ENCODE results near the gene JAKMIP3.

DNA sequence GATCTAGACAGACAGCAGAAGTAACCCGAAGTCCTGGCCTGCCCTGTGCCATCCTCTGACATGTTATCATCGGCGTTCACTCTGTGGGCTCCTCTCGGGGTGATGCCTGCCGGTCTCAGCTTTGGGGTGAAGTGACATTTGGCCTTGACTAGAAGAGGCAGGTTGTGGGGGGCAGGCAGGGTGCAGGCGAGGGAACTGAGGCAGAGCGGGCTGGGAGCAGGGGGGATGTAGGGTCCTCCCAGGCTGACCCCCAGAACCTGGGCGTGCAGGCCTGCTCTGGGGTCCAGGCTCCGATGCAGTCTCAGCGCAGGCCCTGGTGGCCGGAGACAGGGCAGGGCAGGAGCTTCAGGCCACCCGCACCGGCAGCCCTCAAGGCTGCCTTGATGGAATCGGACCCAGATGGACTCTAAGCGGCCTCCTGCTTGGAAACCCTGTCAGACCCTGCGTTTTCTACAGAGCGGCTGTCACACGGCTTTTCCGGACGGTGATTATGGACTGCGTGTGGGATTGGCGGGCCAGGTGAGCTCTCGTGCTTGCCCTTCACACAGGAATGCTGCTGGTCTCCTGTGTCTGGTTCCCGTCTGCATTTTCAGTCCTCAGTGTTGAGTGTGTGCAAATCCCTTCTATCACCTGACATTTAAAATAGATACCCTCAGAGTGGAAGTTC, 842 bp upstream of the JAKMIP3 start:
- TF ChIP-seq, protein P1, sequence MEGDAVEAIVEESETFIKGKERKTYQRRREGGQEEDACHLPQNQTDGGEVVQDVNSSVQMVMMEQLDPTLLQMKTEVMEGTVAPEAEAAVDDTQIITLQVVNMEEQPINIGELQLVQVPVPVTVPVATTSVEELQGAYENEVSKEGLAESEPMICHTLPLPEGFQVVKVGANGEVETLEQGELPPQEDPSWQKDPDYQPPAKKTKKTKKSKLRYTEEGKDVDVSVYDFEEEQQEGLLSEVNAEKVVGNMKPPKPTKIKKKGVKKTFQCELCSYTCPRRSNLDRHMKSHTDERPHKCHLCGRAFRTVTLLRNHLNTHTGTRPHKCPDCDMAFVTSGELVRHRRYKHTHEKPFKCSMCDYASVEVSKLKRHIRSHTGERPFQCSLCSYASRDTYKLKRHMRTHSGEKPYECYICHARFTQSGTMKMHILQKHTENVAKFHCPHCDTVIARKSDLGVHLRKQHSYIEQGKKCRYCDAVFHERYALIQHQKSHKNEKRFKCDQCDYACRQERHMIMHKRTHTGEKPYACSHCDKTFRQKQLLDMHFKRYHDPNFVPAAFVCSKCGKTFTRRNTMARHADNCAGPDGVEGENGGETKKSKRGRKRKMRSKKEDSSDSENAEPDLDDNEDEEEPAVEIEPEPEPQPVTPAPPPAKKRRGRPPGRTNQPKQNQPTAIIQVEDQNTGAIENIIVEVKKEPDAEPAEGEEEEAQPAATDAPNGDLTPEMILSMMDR (IDR thresholded peaks at IDR 0.05): no peak
- no peak for TF ChIP-seq POLR2A (IDR thresholded peaks at IDR 0.05)
